ENCODE data around the gene NOA1.

- TF ChIP-seq POLR2A (IDR thresholded peaks at IDR 0.05; ENCODE audit: low read length) (no peak), ELK1 (IDR thresholded peaks at IDR 0.05; ENCODE audit: low read depth, low read length) (no peak), CTCF (IDR thresholded peaks at IDR 0.05) (no peak), MAX (IDR thresholded peaks at IDR 0.05) (no peak), JUN (IDR thresholded peaks at IDR 0.05) (no peak), BHLHE40 (IDR thresholded peaks at IDR 0.05; ENCODE audit: low read depth, low read length) (no peak), REST (IDR thresholded peaks at IDR 0.05) (no peak), HMGXB4 (CRISPR knock-in tag; IDR thresholded peaks at IDR 0.05; ENCODE audit: borderline replicate concordance) (no peak), USF2 (IDR thresholded peaks at IDR 0.05) (no peak)
Observed at GRCh38 chr4:56937262-56937661, 40.1 kb downstream of the NOA1 start.
